Stomach smooth muscle (tissue), 2 donors: Measurements from ENCODE around the gene LDLRAD4.
A peak's percentile ranks its signal among the peaks of the same experiment; 100 is the strongest.

Experiments
- H3K27ac ChIP-seq: one replicate; pipeline ENCODE4 v1.7.0; 2013; ENCODE audit warnings: mild to moderate bottlenecking, low read length, inconsistent platforms
- H3K27me3 ChIP-seq, 2 donors: one replicate each; pipeline ENCODE4 v1.7.0; 2013; ENCODE audit warnings: low read length in 2 of 2; ENCODE audit not compliant: insufficient read depth in 2 of 2, control insufficient read depth in 1 of 2
- H3K36me3 ChIP-seq, 2 donors: one replicate each; pipeline ENCODE4 v1.7.0; 2013; ENCODE audit warnings: low read length in 2 of 2; ENCODE audit not compliant: control insufficient read depth in 2 of 2, insufficient read depth in 2 of 2
- H3K4me1 ChIP-seq: one replicate; pipeline ENCODE4 v1.7.0; 2013; ENCODE audit warnings: low read length; ENCODE audit not compliant: control insufficient read depth, insufficient read depth
- H3K4me3 ChIP-seq, 2 donors: one replicate each; pipeline ENCODE4 v1.7.0; 2013; ENCODE audit warnings: low read length in 2 of 2
- H3K9ac ChIP-seq, 2 donors: one replicate each; pipeline ENCODE4 v1.7.0; 2013; ENCODE audit warnings: low read length in 2 of 2, mild to moderate bottlenecking in 1 of 2
- H3K9me3 ChIP-seq, 2 donors: one replicate each; pipeline ENCODE4 v1.7.0; 2013; ENCODE audit warnings: low read length in 2 of 2; ENCODE audit not compliant: control insufficient read depth in 2 of 2
- donor health status: healthy.
- donor health status: Pancreatic carcinoma.

LDLRAD4 gene

DNA sequence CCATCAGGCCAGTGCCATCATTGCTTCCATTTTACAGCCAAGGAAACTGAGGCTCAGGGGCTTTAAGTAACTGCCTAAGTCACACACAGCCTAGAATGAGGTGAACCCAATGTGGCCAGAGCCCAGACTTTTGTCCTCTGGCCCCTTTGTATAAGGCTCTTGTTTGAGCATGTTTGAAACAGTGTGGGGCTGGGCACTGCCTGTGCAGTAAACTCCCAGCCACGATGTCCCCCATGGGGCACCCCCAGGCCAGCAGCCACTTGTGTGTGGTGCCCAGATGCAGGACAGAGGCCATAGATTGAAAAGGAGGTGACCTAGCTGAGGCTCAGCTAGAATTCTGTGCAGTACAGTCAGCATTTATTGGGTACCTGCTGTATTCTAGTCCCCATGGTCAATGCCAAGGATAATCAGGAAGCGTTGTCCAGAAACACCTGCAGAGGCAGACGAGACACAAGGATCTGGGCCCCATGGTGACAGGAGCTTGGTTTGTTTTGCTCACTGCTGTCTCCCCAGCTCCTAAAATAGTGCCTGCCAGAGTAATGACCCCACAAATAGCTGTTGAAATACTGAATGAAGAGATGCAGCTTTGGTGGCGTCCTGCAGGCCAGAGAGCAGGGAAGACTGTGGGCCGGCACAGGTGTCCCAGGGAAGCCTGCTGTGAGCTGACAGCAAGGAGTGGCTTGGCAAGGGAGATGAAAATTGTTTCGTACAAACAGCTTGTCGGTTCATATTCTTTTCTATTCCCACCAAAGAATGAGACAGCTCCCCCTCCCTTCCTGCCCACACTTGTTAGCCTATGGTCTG, 160.7 kb downstream of the LDLRAD4 start:
- H3K36me3 ChIP-seq: no peaks in the 10 kb centered on the region
- H3K27me3 ChIP-seq: no peaks in the 10 kb centered on the region
- H3K4me1 ChIP-seq: peaks cover 50% of the 10 kb centered on the region
- H3K9me3 ChIP-seq: no peaks in the 10 kb centered on the region
- no peak overlapping the region for H3K4me3 ChIP-seq
- H3K27ac ChIP-seq: peak overlapping the region; percentile 41
- H3K9ac ChIP-seq: peak overlapping the region in 1 of 2 donors; percentile 21

GRCh38 chr18:13379930-13380690, 161.6 kb downstream of the LDLRAD4 start:
- Histone ChIP-seq H3K4me3 (no peak overlapping the region), H3K36me3 (no peaks in the 10 kb centered on the region), H3K4me1 (peaks cover 42% of the 10 kb centered on the region), H3K27me3 (no peaks in the 10 kb centered on the region), H3K27ac (no peak overlapping the region), H3K9me3 (no peaks in the 10 kb centered on the region), H3K9ac (no peak overlapping the region)

GRCh38 chr18:13380691-13381070, 162.1 kb downstream of the LDLRAD4 start:
- H3K36me3 ChIP-seq: no peaks in the 10 kb centered on the region
- peaks cover 37% of the 10 kb centered on the region for H3K4me1 ChIP-seq
- H3K4me3 ChIP-seq: no peak overlapping the region
- no peak overlapping the region for H3K9ac ChIP-seq
- no peaks in the 10 kb centered on the region for H3K27me3 ChIP-seq
- H3K9me3 ChIP-seq: no peaks in the 10 kb centered on the region
- no peak overlapping the region for H3K27ac ChIP-seq

DNA sequence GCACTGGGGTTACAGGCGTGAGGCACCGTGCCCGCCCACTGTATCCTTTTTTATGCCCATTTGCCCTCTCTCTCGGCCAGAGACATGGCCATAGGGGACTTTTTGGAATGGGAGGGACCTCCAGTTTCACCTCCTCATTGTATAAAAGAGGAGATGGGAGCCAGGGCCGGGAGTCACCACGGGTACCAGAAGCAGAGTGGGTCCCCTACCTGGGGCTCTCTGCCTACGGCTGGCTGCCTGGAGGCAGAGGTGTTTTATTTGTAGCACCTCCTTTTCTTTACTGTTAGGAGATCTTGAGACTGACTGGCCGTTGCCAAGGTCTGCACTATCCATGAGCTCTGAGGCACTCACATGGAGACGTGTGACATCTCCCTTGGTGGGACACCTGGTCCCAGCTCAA, 162.8 kb downstream of the LDLRAD4 start:
- Histone ChIP-seq H3K4me1 (peaks cover 35% of the 10 kb centered on the region), H3K4me3 (peak overlapping the region; percentile 41 to 69), H3K36me3 (no peaks in the 10 kb centered on the region), H3K27me3 (no peaks in the 10 kb centered on the region), H3K27ac (peak overlapping the region; percentile 88), H3K9ac (no peak overlapping the region), H3K9me3 (no peaks in the 10 kb centered on the region)

GRCh38 chr18:13381944-13382365, 163.4 kb downstream of the LDLRAD4 start:
- Histone ChIP-seq H3K27ac (peak overlapping the region; percentile 88), H3K4me3 (peak overlapping the region; percentile 41 to 69), H3K9me3 (no peaks in the 10 kb centered on the region), H3K27me3 (no peaks in the 10 kb centered on the region), H3K4me1 (peaks cover 35% of the 10 kb centered on the region), H3K36me3 (no peaks in the 10 kb centered on the region), H3K9ac (peak overlapping the region; percentile 58 to 80)

GRCh38 chr18:13382366-13382953, 163.9 kb downstream of the LDLRAD4 start:
- H3K9ac ChIP-seq: peak overlapping the region; percentile 58 to 80
- H3K36me3 ChIP-seq: no peaks in the 10 kb centered on the region
- peaks cover 38% of the 10 kb centered on the region for H3K4me1 ChIP-seq
- H3K4me3 ChIP-seq: peak overlapping the region; percentile 41 to 69
- H3K9me3 ChIP-seq: no peaks in the 10 kb centered on the region
- H3K27me3 ChIP-seq: no peaks in the 10 kb centered on the region
- peak overlapping the region; percentile 88 for H3K27ac ChIP-seq

DNA sequence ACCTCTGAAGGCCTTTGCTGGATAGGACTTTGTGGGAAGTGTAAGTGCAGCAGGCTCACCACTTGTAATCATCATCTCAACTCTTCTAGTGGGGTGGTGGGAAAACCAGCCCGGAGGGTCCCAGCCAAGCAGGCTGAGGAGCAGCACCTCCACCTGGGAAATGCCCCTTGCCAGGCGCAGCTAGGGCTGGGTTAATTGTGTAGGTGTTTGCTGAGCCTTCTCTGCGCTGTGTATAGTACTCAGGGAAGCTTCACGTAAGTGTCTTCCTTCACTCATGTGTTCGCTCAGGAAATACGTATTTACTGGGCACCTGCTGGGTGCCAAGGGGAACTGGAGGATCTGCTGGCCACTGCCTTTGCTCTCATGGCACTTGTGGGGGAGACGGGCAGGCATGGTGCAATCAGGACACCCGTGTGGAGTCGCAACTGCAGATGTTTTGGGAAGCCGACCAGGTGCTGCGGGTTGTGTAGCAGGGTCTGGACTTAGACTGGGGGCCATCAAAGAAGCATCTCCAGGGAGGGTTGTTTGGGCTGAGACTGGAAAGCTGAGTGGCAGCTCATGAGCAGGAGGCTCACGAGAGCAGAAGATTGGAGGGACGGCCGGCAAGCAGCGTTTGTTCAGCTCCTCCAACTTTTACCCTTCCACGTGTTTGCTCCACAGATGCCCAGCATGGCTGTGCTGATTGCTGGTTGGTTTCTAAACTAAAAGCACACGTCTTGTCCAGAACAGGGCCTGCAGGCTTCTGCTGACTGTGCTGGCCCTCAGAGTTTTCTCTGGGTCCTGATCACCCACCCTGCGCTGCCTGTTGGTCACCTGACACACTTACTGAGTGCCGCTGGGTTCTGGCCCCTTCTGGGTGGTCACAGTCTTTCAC, 164.6 kb downstream of the LDLRAD4 start:
- Histone ChIP-seq H3K27me3 (no peaks in the 10 kb centered on the region), H3K4me3 (peak overlapping the region in 1 of 2 donors; percentile 69), H3K9me3 (no peaks in the 10 kb centered on the region), H3K36me3 (peaks cover 2 to 3% of the 10 kb centered on the region in 2 donors), H3K9ac (peak overlapping the region; percentile 42 to 58), H3K4me1 (peaks cover 43% of the 10 kb centered on the region), H3K27ac (peak overlapping the region; percentile 88)

DNA sequence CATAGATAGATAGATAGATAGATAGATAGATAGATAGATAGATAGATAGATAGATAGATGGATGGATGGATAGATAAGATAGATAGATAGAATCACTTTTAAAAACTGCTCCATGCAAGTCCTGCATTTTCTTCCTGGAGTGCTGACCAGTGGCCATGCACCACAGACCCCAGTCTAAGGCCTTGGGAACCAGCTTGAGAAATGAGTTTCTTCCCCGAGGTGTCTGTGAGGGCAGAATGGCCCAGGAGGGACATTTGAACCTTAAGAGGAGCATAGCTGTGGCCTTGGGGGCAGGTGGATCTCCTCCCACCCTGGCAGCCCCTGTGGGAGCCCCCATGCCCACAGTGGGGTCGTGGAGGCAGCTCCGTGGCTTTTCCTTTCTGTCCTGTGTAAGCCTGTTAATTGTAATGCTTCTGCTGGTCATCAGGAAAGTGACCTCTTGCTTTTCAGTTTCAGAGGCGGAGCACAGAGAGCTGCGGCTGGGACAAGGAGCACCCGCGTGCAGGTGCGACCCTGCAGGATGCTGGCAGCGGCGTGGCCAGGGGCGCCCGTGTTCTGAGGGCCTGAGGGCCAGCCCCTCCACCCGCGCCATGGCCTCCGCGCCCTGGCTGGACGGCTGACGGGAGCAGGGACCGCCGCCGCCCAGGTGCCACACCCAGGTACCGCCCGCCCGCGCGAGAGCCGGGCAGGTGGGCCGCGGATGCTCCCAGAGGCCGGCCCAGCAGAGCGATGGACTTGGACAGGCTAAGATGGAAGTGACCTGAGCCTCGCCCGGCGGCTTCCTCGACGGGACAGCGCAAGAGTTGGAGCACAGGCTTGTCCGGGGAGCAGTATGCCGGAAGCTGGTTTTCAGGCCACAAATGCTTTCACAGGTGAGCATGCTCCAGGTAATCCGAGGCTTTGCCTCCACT, 168.6 kb downstream of the LDLRAD4 start:
- Histone ChIP-seq H3K27me3 (no peaks in the 10 kb centered on the region), H3K4me3 (no peak overlapping the region), H3K36me3 (peaks cover 3 to 5% of the 10 kb centered on the region in 2 donors), H3K4me1 (peaks cover 23% of the 10 kb centered on the region), H3K9ac (no peak overlapping the region), H3K9me3 (no peaks in the 10 kb centered on the region), H3K27ac (no peak overlapping the region)

DNA sequence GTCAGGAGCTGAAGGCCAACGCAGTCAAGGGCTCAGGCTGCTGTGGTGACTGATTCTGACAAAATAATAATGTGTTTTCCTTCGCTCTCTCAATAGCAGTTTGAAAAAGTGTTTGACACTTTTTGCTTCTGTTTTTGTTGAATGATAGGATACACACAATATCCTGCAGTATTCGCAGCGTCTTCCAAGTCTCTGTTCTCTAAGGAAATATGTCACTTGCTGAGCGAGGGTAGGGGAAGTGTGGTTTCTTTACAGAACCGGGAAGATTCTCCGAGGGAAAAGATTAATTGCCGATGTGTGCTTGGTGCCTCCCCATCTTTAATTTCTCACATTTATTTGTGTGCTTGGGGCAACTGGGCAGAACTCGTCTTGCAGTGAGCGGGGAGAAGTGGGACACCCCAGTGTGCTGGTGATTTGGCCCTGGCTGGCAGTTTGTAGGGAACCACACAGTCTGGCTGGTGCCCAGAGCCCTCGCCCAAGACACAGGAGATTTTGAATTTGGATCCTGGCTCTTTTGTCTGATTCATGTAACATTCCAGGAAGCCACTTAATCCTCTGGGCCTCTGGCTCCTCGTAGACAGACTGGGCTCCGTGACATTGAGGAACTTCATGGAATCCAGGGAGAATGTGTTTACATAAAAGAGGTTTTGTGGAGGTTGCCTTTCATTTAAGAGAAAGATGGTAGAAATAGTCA, 169.4 kb downstream of the LDLRAD4 start:
- H3K36me3 ChIP-seq: peaks cover 3 to 5% of the 10 kb centered on the region in 2 donors
- no peaks in the 10 kb centered on the region for H3K27me3 ChIP-seq
- H3K4me3 ChIP-seq: peak overlapping the region in 1 of 2 donors; percentile 15
- H3K27ac ChIP-seq: no peak overlapping the region
- no peak overlapping the region for H3K9ac ChIP-seq
- H3K9me3 ChIP-seq: no peaks in the 10 kb centered on the region
- peaks cover 16% of the 10 kb centered on the region for H3K4me1 ChIP-seq
